Smooth muscle cell of the umbilical artery (primary cell): ENCODE results near the gene MAPK4. TPM values are rescaled to one million over a fixed set of nuclear protein-coding genes. Genes with fewer than 3 reads are reported as not detected.

Experiments used
- total RNA-seq: library from RNA; depleted of rRNA; stranded (reverse); fragments of >200 nt; gene quantifications from 2 replicates; pipeline ENCODE4 v1.2.3, GENCODE V29; 2014

Gene MAPK4
- not detected in 2 replicates for total RNA-seq

GRCh38 chr18:50559752-50560680, at the start of gene MAPK4:
MAPK4 (plus strand) TSS chr18:50560087; CDS start chr18:50663959, 103,872 bp downstream.

Other genes with a start within 250 kb of the MAPK4 start
- gene SKA1, start 185.0 kb upstream of the MAPK4 start, total RNA-seq, result 0.59 and 5.7 TPM in 2 replicates